ENCODE measurements around the gene SYAP1. TPM values are rescaled to one million over a fixed set of nuclear protein-coding genes. Genes with fewer than 3 reads are reported as not detected.
A peak's percentile ranks its signal among the peaks of the same experiment; 100 is the strongest.

Gene SYAP1
- total and polyA plus RNA-seq, 10 of the 15 experiments (the other 5 are each of a cell fraction or from before 2014, with no cell fraction given), result 5.9 to 29.9 (median 16.2) TPM

- TF ChIP-seq MYB (IDR thresholded peaks at IDR 0.05; ENCODE audit: borderline replicate concordance, low read depth, low read length) (no peak), ZBTB40 (IDR thresholded peaks at IDR 0.05; ENCODE audit: borderline replicate concordance) (peak; percentile 56; the same call in 1 of the 2 replicates), RELA (IDR thresholded peaks at IDR 0.05; ENCODE audit: borderline replicate concordance, partially characterized antibody) (peak; percentile 54), SREBF2 (IDR thresholded peaks at IDR 0.05; ENCODE audit: low read length) (no peak), TCF12 (IDR thresholded peaks at IDR 0.05; ENCODE audit: low read depth, low read length) (no peak), USF2 (IDR thresholded peaks at IDR 0.05; ENCODE audit: borderline replicate concordance, low read depth, low read length) (peak; percentile 76), ZNF207 (IDR thresholded peaks at IDR 0.05; ENCODE audit: borderline replicate concordance) (no peak; the same call in 1 of the 2 replicates), TAF1 (IDR thresholded peaks at IDR 0.05; ENCODE audit: borderline replicate concordance, low read depth, low read length) (peak; percentile 86), SRF (IDR thresholded peaks at IDR 0.05; ENCODE audit: low read depth in 2 of 2, low read length in 2 of 2) (peak in 1 of 2 experiments; percentile 75; a peak in 2 of 4 replicates), EGR1 (IDR thresholded peaks at IDR 0.05; ENCODE audit: borderline replicate concordance in 1 of 2, low read depth in 2 of 2, low read length in 2 of 2) (0 out of 3 replicates have a peak, but pooled peaks of 1 of the 2 experiments have one; percentile 26), CBX3 (IDR thresholded peaks at IDR 0.05; ENCODE audit: borderline replicate concordance, low read depth) (no peak), E2F4 (IDR thresholded peaks at IDR 0.05; ENCODE audit: low read depth, low read length) (no peak), RELB (IDR thresholded peaks at IDR 0.05; ENCODE audit: low read depth) (peak; percentile 64; the same call in 1 of the 2 replicates)
- TF ChIP-seq, protein P1, sequence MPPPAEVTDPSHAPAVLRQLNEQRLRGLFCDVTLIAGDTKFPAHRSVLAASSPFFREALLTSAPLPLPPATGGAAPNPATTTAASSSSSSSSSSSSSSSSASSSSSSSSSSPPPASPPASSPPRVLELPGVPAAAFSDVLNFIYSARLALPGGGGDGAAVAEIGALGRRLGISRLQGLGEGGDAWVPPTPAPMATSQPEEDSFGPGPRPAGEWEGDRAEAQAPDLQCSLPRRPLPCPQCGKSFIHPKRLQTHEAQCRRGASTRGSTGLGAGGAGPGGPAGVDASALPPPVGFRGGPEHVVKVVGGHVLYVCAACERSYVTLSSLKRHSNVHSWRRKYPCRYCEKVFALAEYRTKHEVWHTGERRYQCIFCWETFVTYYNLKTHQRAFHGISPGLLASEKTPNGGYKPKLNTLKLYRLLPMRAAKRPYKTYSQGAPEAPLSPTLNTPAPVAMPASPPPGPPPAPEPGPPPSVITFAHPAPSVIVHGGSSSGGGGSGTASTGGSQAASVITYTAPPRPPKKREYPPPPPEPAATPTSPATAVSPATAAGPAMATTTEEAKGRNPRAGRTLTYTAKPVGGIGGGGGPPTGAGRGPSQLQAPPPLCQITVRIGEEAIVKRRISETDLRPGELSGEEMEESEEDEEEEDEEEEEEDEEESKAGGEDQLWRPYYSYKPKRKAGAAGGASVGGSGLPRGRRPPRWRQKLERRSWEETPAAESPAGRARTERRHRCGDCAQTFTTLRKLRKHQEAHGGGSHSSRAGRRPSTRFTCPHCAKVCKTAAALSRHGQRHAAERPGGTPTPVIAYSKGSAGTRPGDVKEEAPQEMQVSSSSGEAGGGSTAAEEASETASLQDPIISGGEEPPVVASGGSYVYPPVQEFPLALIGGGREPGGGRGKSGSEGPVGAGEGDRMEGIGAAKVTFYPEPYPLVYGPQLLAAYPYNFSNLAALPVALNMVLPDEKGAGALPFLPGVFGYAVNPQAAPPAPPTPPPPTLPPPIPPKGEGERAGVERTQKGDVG (CRISPR knock-in tag; IDR thresholded peaks at IDR 0.05), result no peak
- TF ChIP-seq, protein P2, sequence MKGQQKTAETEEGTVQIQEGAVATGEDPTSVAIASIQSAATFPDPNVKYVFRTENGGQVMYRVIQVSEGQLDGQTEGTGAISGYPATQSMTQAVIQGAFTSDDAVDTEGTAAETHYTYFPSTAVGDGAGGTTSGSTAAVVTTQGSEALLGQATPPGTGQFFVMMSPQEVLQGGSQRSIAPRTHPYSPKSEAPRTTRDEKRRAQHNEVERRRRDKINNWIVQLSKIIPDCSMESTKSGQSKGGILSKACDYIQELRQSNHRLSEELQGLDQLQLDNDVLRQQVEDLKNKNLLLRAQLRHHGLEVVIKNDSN (IDR thresholded peaks at IDR 0.05; ENCODE audit: borderline replicate concordance, extremely low read length, insufficient read depth, low read depth, low read length), result peak; percentile 95
These were observed 66.9 kb downstream of the SYAP1 start, which contains the start of gene TXLNG (continued) for GRCh38 chrX:16786139-16786790.
